ENCODE results near the gene TMEM125. TPM values are rescaled to one million over a fixed set of nuclear protein-coding genes. Genes with fewer than 3 reads are reported as not detected.

Gene TMEM125
- total and polyA plus RNA-seq, 4 experiments from 2014 or later = not detected

- no peaks in the 10 kb centered on the region for H3K27me3 ChIP-seq (ENCODE audit: insufficient read depth, low read length)
- H3K9me3 ChIP-seq (ENCODE audit: control insufficient read depth in 1 of 2, low read length in 2 of 2) = no peaks in the 10 kb centered on the region
- DNase-seq = no peak
- H3K4me3 Mint-ChIP-seq = no peak overlapping the region
- no peak overlapping the region for H3K4me3 ChIP-seq (ENCODE audit: low read length in 2 of 2)
- H3K4me1 ChIP-seq (ENCODE audit: insufficient read depth, low read length) = no peaks in the 10 kb centered on the region
- no peaks in the 10 kb centered on the region for H3K36me3 ChIP-seq (ENCODE audit: insufficient read depth, low read length)
- no peaks in the 10 kb centered on the region for H3K36me3 Mint-ChIP-seq
- H3K27ac ChIP-seq (ENCODE audit: low read depth, low read length) = no peak overlapping the region
- peaks cover 0 to 3% (median 0%) of the 10 kb centered on the region in 8 donors for H3K9me3 Mint-ChIP-seq
- ChIA-PET CTCF (ENCODE audit: partially characterized antibody) (no interaction called here), POLR2A (ENCODE audit: partially characterized antibody) (no interaction called here)
- peaks cover 4 to 6% of the 10 kb centered on the region in 2 donors for H3K27me3 Mint-ChIP-seq
- no peak overlapping the region for H3K27ac Mint-ChIP-seq
- H3K4me1 Mint-ChIP-seq = no peaks in the 10 kb centered on the region
- intact Hi-C loops (cut with micrococcal nuclease) = no loop called here
These were observed 12.9 kb upstream of the TMEM125 start for GRCh38 chr1:43256675-43257570.

- Mint-ChIP-seq H3K4me3 (no peak overlapping the region), H3K9me3 (peaks cover 0 to 4% (median 2%) of the 10 kb centered on the region in 8 donors), H3K27me3 (peaks cover 2 to 6% of the 10 kb centered on the region in 2 donors), H3K27ac (no peak overlapping the region), H3K4me1 (no peaks in the 10 kb centered on the region), H3K36me3 (no peaks in the 10 kb centered on the region)
- ChIA-PET POLR2A (ENCODE audit: partially characterized antibody) (no interaction called here), CTCF (ENCODE audit: partially characterized antibody) (interaction anchor here (1.2 kb wide), 1 partner anchor 11 kb away, joined by 4 read pairs; no protein-coding TSS in a partner anchor)
- Histone ChIP-seq H3K36me3 (ENCODE audit: insufficient read depth, low read length) (no peaks in the 10 kb centered on the region), H3K9me3 (ENCODE audit: control insufficient read depth in 1 of 2, low read length in 2 of 2) (no peaks in the 10 kb centered on the region), H3K4me1 (ENCODE audit: insufficient read depth, low read length) (no peaks in the 10 kb centered on the region), H3K4me3 (ENCODE audit: low read length in 2 of 2) (no peak overlapping the region), H3K27ac (ENCODE audit: low read depth, low read length) (no peak overlapping the region), H3K27me3 (ENCODE audit: insufficient read depth, low read length) (no peaks in the 10 kb centered on the region)
- intact Hi-C loops (cut with micrococcal nuclease) = no loop called here
- DNase-seq = no peak
These were observed 11.4 kb upstream of the TMEM125 start for GRCh38 chr1:43258370-43258769.

GRCh38 chr1:43265431-43265830, 4.4 kb upstream of the TMEM125 start:
- no peak for DNase-seq
- ChIA-PET CTCF (ENCODE audit: partially characterized antibody) (no interaction called here), POLR2A (ENCODE audit: partially characterized antibody) (no interaction called here)
- Mint-ChIP-seq H3K4me1 (peaks cover 0 to 5% (median 1%) of the 10 kb centered on the region in 4 donors), H3K27ac (no peak overlapping the region), H3K4me3 (no peak overlapping the region), H3K36me3 (peaks cover 0 to 7% of the 10 kb centered on the region in 2 donors), H3K27me3 (peaks cover 7 to 11% of the 10 kb centered on the region in 2 donors), H3K9me3 (peaks cover 0 to 10% (median 5%) of the 10 kb centered on the region in 8 donors)
- H3K9me3 ChIP-seq (ENCODE audit: control insufficient read depth in 1 of 2, low read length in 2 of 2) = no peaks in the 10 kb centered on the region
- H3K4me1 ChIP-seq (ENCODE audit: insufficient read depth, low read length) = peaks cover 4% of the 10 kb centered on the region
- no peak overlapping the region for H3K27ac ChIP-seq (ENCODE audit: low read depth, low read length)
- intact Hi-C loops (cut with micrococcal nuclease) = no loop called here
- no peak overlapping the region for H3K4me3 ChIP-seq (ENCODE audit: low read length in 2 of 2)
- H3K36me3 ChIP-seq (ENCODE audit: insufficient read depth, low read length) = no peaks in the 10 kb centered on the region
- H3K27me3 ChIP-seq (ENCODE audit: insufficient read depth, low read length) = no peaks in the 10 kb centered on the region

GRCh38 chr1:43266881-43267280, 2.9 kb upstream of the TMEM125 start:
- Histone ChIP-seq H3K27ac (ENCODE audit: low read depth, low read length) (no peak overlapping the region), H3K4me3 (ENCODE audit: low read length in 2 of 2) (no peak overlapping the region), H3K9me3 (ENCODE audit: control insufficient read depth in 1 of 2, low read length in 2 of 2) (no peaks in the 10 kb centered on the region), H3K36me3 (ENCODE audit: insufficient read depth, low read length) (no peaks in the 10 kb centered on the region), H3K27me3 (ENCODE audit: insufficient read depth, low read length) (no peaks in the 10 kb centered on the region), H3K4me1 (ENCODE audit: insufficient read depth, low read length) (peaks cover 11% of the 10 kb centered on the region)
- Mint-ChIP-seq H3K9me3 (peaks cover 0 to 10% (median 5%) of the 10 kb centered on the region in 8 donors), H3K36me3 (peaks cover 0 to 7% of the 10 kb centered on the region in 2 donors), H3K4me1 (peaks cover 1 to 13% (median 7%) of the 10 kb centered on the region in 4 donors), H3K4me3 (no peak overlapping the region), H3K27ac (no peak overlapping the region), H3K27me3 (peaks cover 12 to 18% of the 10 kb centered on the region in 2 donors)
- intact Hi-C loops (cut with micrococcal nuclease) = no loop called here
- ChIA-PET CTCF (ENCODE audit: partially characterized antibody) (interaction anchor here (0.7 kb wide), 1 partner anchor 40 kb away, joined by 5 read pairs; no protein-coding TSS in a partner anchor), POLR2A (ENCODE audit: partially characterized antibody) (no interaction called here)
- no peak for DNase-seq

- Mint-ChIP-seq H3K27me3 (peaks cover 12 to 18% of the 10 kb centered on the region in 2 donors), H3K4me1 (peaks cover 1 to 13% (median 7%) of the 10 kb centered on the region in 4 donors), H3K36me3 (peaks cover 0 to 7% of the 10 kb centered on the region in 2 donors), H3K27ac (no peak overlapping the region), H3K9me3 (peaks cover 0 to 8% (median 5%) of the 10 kb centered on the region in 8 donors), H3K4me3 (no peak overlapping the region)
- CTCF ChIA-PET (ENCODE audit: partially characterized antibody) = no interaction called here
- H3K4me3 ChIP-seq (ENCODE audit: low read length in 2 of 2) = no peak overlapping the region
- H3K36me3 ChIP-seq (ENCODE audit: insufficient read depth, low read length) = no peaks in the 10 kb centered on the region
- no peak overlapping the region for H3K27ac ChIP-seq (ENCODE audit: low read depth, low read length)
- H3K4me1 ChIP-seq (ENCODE audit: insufficient read depth, low read length) = peaks cover 11% of the 10 kb centered on the region
- DNase-seq = no peak
- intact Hi-C loops (cut with micrococcal nuclease) = no loop called here
- POLR2A ChIA-PET (ENCODE audit: partially characterized antibody) = no interaction called here
- H3K9me3 ChIP-seq (ENCODE audit: control insufficient read depth in 1 of 2, low read length in 2 of 2) = no peaks in the 10 kb centered on the region
- H3K27me3 ChIP-seq (ENCODE audit: insufficient read depth, low read length) = no peaks in the 10 kb centered on the region
These were observed 2.4 kb upstream of the TMEM125 start for GRCh38 chr1:43267291-43267805.

GRCh38 chr1:43267818-43268425, 1.9 kb upstream of the TMEM125 start:
- Mint-ChIP-seq H3K36me3 (peaks cover 0 to 7% of the 10 kb centered on the region in 2 donors), H3K27me3 (peaks cover 12 to 18% of the 10 kb centered on the region in 2 donors), H3K27ac (no peak overlapping the region), H3K9me3 (peaks cover 0 to 7% (median 5%) of the 10 kb centered on the region in 8 donors), H3K4me3 (no peak overlapping the region), H3K4me1 (peaks cover 1 to 13% (median 7%) of the 10 kb centered on the region in 4 donors)
- Histone ChIP-seq H3K4me3 (ENCODE audit: low read length in 2 of 2) (no peak overlapping the region), H3K9me3 (ENCODE audit: control insufficient read depth in 1 of 2, low read length in 2 of 2) (no peaks in the 10 kb centered on the region), H3K27ac (ENCODE audit: low read depth, low read length) (no peak overlapping the region), H3K27me3 (ENCODE audit: insufficient read depth, low read length) (no peaks in the 10 kb centered on the region), H3K4me1 (ENCODE audit: insufficient read depth, low read length) (peaks cover 11% of the 10 kb centered on the region), H3K36me3 (ENCODE audit: insufficient read depth, low read length) (no peaks in the 10 kb centered on the region)
- POLR2A ChIA-PET (ENCODE audit: partially characterized antibody) = no interaction called here
- CTCF ChIA-PET (ENCODE audit: partially characterized antibody) = no interaction called here
- DNase-seq = no peak
- intact Hi-C loops (cut with micrococcal nuclease) = no loop called here

Measured in CD4-positive, alpha-beta memory T cell (primary cell).